ENCODE data around the gene LYPD3.

LYPD3 gene

GRCh38 chr19:43483281-43483680 lies 17.9 kb upstream of the LYPD3 start:
- DNase-seq = no peak

DNA sequence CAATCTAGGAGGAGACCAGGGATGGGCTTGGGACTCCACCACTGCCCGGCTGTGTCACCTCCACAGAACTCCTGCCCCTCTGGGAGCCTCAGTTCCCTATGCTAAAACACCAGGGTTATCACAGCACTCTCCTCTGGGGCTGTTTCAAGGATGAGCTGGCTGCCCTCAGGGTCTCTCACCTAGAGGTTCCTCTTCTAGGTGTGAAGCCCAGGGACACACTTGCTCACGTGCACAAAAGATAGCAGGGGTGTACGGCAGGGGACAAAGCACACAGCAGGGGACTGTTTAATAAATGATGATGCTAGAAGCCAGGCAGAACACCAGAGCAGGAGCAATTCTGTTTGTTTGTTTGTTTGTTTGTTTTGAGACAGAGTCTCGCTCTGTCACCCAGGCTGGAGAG lies 16.8 kb upstream of the LYPD3 start:
- no peak for DNase-seq

DNA sequence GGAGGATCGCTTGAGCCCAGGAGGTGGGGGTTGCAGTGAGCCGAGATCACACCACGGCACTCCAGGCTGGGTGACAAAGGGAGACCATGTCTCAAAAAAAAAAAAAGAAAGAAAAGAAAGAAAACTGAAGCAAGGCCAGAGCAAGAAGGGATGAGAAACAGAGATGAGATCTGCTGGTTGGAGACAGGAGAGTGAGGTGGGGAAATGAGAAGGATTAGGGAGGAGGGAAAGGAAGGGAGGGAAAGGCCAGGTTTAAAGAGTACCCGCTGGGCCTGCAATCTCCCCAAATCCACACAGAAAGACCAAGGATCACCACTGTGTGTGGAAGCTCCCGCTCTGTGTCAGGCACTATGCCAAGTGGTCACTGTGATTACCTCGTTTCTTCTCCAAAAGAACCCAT lies 16.3 kb upstream of the LYPD3 start:
- DNase-seq = no peak

- no peak for DNase-seq
Measured at GRCh38 chr19:43480574-43480973, 15.2 kb upstream of the LYPD3 start.

DNA sequence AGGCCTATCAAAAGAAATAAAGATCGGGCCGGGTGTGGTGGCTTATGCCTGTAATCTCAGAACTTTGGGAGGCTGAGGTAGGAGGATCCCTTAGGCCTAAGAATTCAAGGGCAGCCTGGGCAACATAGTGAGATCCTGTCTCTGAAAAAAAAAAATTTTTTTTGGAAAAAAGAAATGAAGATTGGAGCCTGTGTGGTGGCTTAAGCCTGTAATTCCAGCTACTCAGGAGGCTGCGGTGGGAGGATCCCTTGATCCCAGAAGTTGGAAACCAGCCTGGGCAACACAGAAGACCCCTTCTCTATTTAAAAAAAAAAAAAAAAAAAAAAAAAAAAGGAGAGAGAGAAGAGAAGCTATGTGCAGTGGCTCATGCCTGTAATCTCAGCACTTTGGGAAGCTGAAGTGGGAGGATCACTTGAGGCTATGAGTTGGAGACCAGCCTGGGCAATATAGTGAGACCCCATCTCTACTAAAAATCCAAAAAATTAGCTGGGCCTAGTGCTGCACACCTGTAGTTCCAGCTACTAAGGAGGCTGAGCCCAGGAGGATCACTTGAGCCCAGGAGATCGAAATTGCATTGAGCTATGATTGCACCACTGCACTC lies 14.7 kb upstream of the LYPD3 start:
- no peak for DNase-seq

GRCh38 chr19:43479226-43479625 lies 13.8 kb upstream of the LYPD3 start:
- DNase-seq = no peak

- no peak for DNase-seq
Measured at GRCh38 chr19:43478323-43478722, 12.9 kb upstream of the LYPD3 start.

DNA sequence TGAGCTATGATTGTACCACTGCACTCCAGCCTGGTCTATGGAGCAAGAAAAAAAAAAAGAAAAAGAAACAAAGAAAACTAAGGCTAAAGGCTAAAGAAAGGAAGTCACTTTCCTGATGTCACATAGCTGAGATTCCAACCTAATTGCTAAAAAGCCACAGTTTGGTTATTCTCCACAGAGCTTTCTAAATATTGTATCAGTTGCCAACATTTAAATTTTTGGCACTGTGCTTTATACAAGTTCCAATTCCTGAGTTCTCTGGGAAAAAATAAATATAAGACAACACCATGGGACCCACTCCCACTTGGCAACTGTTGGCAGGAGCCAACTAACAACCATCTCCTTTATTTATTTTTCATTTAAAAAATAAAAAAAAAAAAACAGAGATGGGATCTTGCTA lies 11.2 kb upstream of the LYPD3 start:
- DNase-seq = no peak

GRCh38 chr19:43474986-43475705 lies 9.7 kb upstream of the LYPD3 start:
- DNase-seq = no peak

- DNase-seq = no peak
Measured at GRCh38 chr19:43474487-43474886, 9.1 kb upstream of the LYPD3 start.

- DNase-seq = no peak
Measured at GRCh38 chr19:43471091-43471490, 5.7 kb upstream of the LYPD3 start.

GRCh38 chr19:43470288-43470687 lies 4.9 kb upstream of the LYPD3 start:
- DNase-seq = no peak

GRCh38 chr19:43469160-43469480 lies 3.7 kb upstream of the LYPD3 start:
- no peak for DNase-seq

DNA sequence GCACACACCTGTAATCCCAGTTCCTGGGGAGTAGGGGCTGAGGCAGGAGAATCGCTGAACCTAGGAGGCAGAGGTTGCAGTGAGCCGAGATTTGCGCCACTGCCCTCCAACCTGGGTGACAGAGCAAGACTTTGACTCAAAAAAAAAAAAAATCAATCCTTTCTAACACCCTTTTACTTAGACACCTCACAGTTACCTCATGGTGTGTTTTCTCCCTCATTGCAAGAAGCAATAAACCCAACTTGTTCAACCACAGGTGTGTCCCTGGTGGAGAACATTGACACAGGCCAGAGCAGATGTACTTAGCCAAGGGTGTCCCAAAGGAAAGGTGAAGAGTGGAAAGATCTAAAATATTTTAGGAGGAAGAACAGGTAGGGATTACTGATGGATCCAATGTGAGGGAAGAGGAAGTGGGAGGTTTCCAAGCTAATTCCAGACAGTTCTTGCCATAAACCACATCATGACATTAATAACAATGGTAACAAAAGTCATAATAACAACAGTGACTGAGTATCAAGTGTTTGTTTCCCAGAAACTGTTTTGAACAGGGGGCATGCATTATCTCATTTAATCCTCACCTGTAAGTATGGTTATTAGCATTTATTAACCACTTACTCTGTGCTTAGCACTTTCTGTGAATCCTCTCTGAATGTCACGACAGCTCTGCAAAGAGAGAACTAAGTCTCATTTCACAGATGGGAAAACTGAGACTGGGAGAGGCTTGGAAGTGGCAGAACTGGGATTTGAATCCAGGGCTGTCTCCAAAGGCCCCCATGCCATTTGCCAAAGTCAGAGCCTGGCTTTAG lies 3.1 kb upstream of the LYPD3 start:
- DNase-seq = no peak

GRCh38 chr19:43467730-43468129 lies 2.3 kb upstream of the LYPD3 start:
- no peak for DNase-seq

GRCh38 chr19:43467276-43467675 lies 1.9 kb upstream of the LYPD3 start:
- DNase-seq = no peak

GRCh38 chr19:43466793-43467192 lies 1.4 kb upstream of the LYPD3 start:
- no peak for DNase-seq

DNA sequence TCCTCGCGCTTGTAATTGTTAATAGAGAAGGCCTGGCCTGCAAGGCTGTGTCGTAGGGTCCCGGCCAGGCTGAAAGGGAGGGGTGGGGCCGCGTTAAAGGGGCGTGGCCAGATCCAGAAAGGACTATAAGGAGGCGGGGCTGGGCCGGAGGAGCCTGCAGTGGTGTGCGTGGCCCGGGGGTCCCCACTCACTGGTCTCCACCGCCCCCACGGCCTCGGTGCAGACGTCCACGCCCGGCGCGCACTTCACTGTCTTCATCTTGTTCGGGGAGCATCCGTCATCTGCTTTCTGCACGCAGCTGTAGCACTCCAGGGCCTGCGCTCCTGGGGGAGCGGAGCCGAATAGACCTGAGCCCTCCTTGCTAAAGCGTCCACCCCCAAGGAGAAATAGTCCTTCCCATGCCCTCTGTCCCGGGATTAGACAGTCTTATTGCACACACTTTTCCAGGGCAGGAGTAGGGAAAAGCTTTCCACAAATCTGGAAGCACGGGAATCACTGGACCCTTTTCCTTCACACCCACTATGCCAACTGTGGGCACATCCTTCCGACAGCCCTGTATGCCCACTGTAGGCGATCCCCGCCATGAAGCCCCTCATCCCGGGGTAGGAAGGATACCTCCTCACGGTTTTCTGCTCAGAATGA lies 1.2 kb downstream of the LYPD3 start:
- DNase-seq = no peak

- peak; percentile 9 for DNase-seq
Measured at GRCh38 chr19:43463381-43464133, 1.9 kb downstream of the LYPD3 start.

- DNase-seq = no peak
Measured at GRCh38 chr19:43462785-43463380, 2.5 kb downstream of the LYPD3 start.

DNA sequence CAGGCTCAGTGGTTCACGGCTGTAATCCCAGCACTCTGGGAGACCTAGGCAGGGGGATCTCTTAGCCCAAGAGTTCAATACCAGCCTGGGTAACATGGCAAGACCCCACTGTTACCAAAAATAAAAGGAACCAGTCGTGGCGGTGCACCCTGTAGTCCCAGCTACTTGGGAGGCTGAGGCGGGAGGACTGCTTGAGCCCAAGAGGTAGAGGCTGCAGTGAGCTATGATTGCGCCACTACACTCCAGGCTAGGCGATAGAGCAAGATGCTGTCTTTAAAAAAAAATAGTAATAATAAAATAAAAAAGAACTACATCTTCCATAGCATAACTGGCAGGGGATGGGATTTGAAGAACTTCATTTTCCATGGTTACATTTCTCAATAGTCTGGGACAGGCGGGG lies 3.0 kb downstream of the LYPD3 start:
- no peak for DNase-seq

DNA sequence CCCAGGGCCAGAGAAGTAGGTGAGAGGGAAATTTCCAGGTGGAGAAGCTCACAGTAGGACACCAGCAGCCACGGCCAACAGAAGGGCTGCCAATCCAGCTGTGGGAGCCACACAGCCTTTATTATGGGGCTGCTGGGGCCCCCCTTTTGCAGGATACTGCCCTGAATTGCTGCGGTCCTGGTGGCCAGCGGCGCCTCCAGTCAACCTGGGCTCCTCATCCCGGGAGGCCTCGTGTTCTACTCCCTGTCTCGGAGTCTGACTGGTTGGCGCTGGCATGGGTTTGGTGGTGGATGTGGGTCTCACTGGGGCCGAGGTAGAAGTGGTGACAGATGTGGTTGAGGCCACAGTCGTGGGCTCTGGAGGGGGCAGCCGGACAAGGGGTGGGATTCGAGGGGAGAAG lies 4.1 kb downstream of the LYPD3 start:
- no peak for DNase-seq
